Transverse colon (tissue), 4 donors: ENCODE data around the gene ORAI3. TPM values are rescaled to one million over a fixed set of nuclear protein-coding genes. Genes with fewer than 3 reads are reported as not detected.

Experiments used
- DNase-seq: peaks from one replicate; pipeline ENCODE4 v3.0.0-alpha.2; 2019
- H3K27ac ChIP-seq, 4 donors: fragments of 200-600 bp; sonication (generic); 2 replicates each; pipeline ENCODE4 v1.5.1; 2016 to 2018; ENCODE audit warnings: inconsistent platforms in 4 of 4
- H3K27me3 ChIP-seq: fragments of 200-600 bp; sonication (generic); 2 replicates; pipeline ENCODE4 v1.5.1; 2017; ENCODE audit warnings: inconsistent platforms
- H3K36me3 ChIP-seq, 4 donors: fragments of 200-600 bp; sonication (generic); 2 replicates each; pipeline ENCODE4 v1.5.1; 2017 to 2019; ENCODE audit warnings: inconsistent platforms in 4 of 4
- H3K4me1 ChIP-seq, 4 donors: fragments of 200-600 bp; sonication (generic); 2 replicates each; pipeline ENCODE4 v1.5.1; 2017 to 2020; ENCODE audit warnings: inconsistent platforms in 4 of 4
- H3K4me3 ChIP-seq, 4 donors: fragments of 200-600 bp; sonication (generic); 1 replicate in 1 of 4; 2 replicates in 3 of 4; pipeline versions ENCODE4 v1.5.1 to v1.6.1; 2017 to 2019; ENCODE audit warnings: inconsistent platforms in 4 of 4
- H3K9me3 ChIP-seq, 2 donors: fragments of 200-600 bp; sonication (generic); 2 replicates each; pipeline ENCODE4 v1.5.1; 2017 to 2019; ENCODE audit warnings: inconsistent platforms in 2 of 2
- EP300 ChIP-seq: sonication (generic); formaldehyde crosslinking; IDR thresholded peaks from one replicate; pipeline ENCODE4 v1.6.1; 2017; ENCODE audit warnings: antibody characterized with exemption, low read depth
- POLR2A ChIP-seq: fragments of 450-650 bp; IDR thresholded peaks from one replicate; pipeline ENCODE4 v1.6.1; 2016; ENCODE audit warnings: antibody characterized with exemption, mild to moderate bottlenecking, moderate library complexity
- POLR2AphosphoS5 ChIP-seq, 3 donors: sonication (generic); formaldehyde crosslinking; IDR thresholded peaks; one replicate each; pipeline ENCODE4 v1.6.1; 2016; ENCODE audit warnings: antibody characterized with exemption in 3 of 3
- WGBS, 2 donors: methylation state at CpG; one replicate each; pipeline ENCODE4 v1.1.5; 2018; ENCODE audit warnings: low coverage in 1 of 2; 5-methylcytosine and 5-hydroxymethylcytosine counted together
- in situ Hi-C, 4 donors: fragments of 200-750 bp; cut with MboI; loops; one replicate each; pipeline versions ENCODE4 v1.15.0 to v1.15.1; 2017; ENCODE audit warnings: low sequenced_read_pairs in 3 of 4, low pct_ligation_motif_present in 1 of 4, low pct_unique_long_range_greater_than_20kb in 1 of 4
- intact Hi-C: fragments of 100-400 bp; cut with DNase I; formaldehyde crosslinking; loops from one replicate; pipeline ENCODE4 v1.15.1; 2023; ENCODE audit warnings: low total_unique reads
- total RNA-seq, 4 donors: library from RNA; depleted of rRNA; stranded (reverse); fragments of >200 nt; gene quantifications; one replicate each; pipeline ENCODE4 v1.1.0, GENCODE V29; 2016
- TF ChIP-seq, protein P1 (sequence below), 5 experiments: fragments of 200-600 bp in 3 of 5; fragments of 450-650 bp in 2 of 5; sonication (generic) in 3 of 5; IDR thresholded peaks; 1 replicate in 2 of 5; 2 replicates in 3 of 5; pipeline ENCODE4 v1.5.1; 2016 to 2017; ENCODE audit warnings: antibody characterized with exemption in 5 of 5, inconsistent platforms in 3 of 5, mild to moderate bottlenecking in 2 of 5, moderate library complexity in 1 of 5

Gene ORAI3
- total RNA-seq, 4 donors from 2014 or later = 24.8 to 45.6 (median 31.3) TPM

DNA sequence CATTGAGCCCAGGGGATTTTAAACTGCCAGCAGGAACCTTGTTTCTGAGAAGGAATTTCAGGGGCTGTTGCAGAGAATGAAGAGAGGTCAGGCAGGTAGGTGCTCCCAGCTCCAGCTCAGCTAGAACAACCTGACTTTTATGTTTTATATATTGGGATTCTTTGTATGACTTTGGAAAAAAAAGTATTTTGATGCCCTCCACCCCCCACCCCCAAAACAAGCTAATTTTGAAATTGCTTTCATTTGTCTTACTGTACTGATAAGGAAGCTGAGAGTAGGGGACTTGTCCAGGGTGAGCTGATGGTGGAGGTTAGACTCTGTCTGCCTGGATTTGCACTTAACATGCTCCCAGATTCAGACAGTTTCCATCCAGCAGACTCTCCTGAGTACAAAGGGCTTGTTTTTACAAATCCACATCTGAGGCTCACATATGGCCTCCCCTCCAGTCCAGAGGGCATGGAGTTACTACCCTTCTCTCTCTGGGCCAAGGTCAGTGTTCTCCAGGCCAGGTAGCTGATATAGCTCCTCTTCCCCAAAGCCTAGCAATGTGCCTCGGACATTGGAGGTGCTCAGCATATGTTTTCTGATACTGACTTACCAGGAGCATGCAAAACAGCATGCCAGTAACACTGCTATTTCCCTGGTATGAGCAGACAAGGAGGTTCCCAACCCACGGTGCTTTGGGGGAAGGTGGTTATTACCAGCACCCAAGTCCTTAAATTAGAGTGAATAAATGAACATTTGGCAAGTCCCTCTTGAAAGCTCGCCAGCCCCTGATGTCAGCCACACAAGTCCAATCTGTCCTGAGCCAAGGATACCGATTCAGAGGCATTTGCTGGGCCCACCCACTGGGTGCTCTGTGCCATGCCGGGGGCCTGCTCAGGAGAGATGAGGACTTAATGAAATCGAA, 50.2 kb downstream of the ORAI3 start:
- no peak overlapping the region for H3K27ac ChIP-seq
- H3K36me3 ChIP-seq = no peaks in the 10 kb centered on the region
- TF ChIP-seq POLR2A = no peak
- TF ChIP-seq EP300 = no peak
- in situ Hi-C loops (loop anchor here (10.0 to 25.0 kb wide), 5 partner anchors 163 to 863 kb away; partner anchors contain the start of genes ZNF843 (in 3 of the 4), COX6A2 (in 2 of the 4), ZNF267 (in 2 of the 4) and ARMC5 (in 1 of the 4)), intact Hi-C loops (no loop called here)
- H3K4me3 ChIP-seq = no peak overlapping the region
- H3K9me3 ChIP-seq = no peaks in the 10 kb centered on the region
- DNase-seq = no peak
- H3K4me1 ChIP-seq = peaks cover 6 to 18% (median 13%) of the 10 kb centered on the region in 4 donors
- peaks cover 5% of the 10 kb centered on the region for H3K27me3 ChIP-seq
- WGBS, 2 donors = 71% methylated on average over 6 of the region's 6 CpGs; no CpG with 5 or more reads in 1 of the 2 donors

DNA sequence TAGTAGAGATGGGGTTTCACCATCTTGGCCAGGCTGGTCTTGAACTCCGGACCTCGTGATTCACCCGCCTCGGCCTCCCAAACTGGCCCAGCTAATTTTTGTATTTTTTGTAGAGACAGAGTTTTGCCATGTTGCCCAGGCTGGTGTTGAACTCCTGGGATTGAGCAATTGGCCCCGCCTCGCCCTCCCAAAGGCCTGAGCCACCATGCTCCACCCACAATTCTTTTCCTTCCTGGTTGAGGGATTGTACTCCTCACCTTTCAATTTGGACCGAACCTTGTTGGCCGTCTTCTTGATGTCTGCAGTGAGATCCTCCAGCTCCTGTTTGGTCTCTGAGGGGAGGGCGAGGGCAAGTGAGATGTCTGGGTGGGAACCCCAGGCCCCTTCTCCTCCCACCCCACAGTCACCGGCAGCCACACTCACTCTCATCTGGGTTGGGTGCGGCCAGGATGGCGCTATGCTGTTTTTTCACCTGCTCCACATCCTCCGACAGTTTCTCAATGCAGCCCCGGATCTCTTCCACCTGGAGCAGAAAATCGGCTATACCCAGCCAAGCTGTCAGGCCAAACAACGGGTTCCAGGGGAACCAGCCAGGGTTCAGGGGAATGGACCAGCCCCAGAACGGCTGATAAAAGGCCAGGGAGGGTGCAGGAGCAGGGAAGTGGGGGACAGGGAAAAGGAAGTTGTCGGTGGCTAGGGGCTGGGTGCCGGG, 52.0 kb downstream of the ORAI3 start:
- Histone ChIP-seq H3K36me3 (no peaks in the 10 kb centered on the region), H3K4me1 (peaks cover 6 to 18% (median 13%) of the 10 kb centered on the region in 4 donors), H3K27ac (no peak overlapping the region), H3K4me3 (no peak overlapping the region), H3K9me3 (no peaks in the 10 kb centered on the region), H3K27me3 (peaks cover 5% of the 10 kb centered on the region)
- intact Hi-C loops = loop anchor here (1.0 kb wide), 1 partner anchor 26 kb away; no protein-coding TSS in a partner anchor
- TF ChIP-seq, protein P1, sequence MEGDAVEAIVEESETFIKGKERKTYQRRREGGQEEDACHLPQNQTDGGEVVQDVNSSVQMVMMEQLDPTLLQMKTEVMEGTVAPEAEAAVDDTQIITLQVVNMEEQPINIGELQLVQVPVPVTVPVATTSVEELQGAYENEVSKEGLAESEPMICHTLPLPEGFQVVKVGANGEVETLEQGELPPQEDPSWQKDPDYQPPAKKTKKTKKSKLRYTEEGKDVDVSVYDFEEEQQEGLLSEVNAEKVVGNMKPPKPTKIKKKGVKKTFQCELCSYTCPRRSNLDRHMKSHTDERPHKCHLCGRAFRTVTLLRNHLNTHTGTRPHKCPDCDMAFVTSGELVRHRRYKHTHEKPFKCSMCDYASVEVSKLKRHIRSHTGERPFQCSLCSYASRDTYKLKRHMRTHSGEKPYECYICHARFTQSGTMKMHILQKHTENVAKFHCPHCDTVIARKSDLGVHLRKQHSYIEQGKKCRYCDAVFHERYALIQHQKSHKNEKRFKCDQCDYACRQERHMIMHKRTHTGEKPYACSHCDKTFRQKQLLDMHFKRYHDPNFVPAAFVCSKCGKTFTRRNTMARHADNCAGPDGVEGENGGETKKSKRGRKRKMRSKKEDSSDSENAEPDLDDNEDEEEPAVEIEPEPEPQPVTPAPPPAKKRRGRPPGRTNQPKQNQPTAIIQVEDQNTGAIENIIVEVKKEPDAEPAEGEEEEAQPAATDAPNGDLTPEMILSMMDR (IDR thresholded peaks at IDR 0.05) = no peak
- TF ChIP-seq POLR2A (no peak), POLR2AphosphoS5 (IDR thresholded peaks at IDR 0.05) (no peak), EP300 (no peak)
- in situ Hi-C loops = no loop called here
- DNase-seq = no peak
- 72 to 77% methylated on average over 4 to 19 of the region's 19 CpGs for WGBS, 2 donors

DNA sequence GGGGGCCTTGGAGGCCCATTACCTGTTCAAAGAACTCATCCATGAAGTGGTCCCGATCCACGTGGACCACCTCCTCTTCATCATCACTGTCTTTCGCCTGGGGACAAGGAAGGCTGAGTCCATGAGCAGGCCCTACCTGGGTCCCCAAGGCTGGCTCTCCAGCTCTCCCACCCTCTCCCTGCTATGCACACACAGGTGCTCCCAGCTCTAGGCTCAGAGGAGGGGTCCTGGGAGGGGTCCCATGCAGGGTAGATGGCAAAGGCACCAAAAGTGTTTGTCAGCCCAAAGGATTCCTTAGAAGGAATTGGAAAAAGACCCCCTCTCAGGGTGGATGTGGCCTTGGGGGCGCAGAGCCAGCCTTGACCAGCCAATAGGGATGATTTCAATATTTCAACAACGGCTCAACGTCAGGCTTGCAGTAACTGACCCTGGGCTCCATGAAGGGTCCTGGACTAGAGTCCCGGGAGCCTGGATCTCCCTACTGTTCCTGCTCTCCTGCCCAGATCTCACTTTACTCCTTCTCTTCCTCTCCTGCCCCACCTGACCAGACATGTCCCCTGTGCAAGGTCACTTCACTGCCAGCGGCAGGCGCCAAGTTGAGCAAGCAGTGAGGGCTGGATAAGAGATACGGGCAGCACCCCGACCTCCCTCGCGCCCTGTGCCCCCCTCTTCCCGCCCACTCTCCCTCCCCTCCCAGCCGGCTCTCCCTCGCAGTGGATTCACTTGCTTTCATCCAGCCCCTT, 52.8 kb downstream of the ORAI3 start:
- H3K4me3 ChIP-seq = no peak overlapping the region
- no peak overlapping the region for H3K27ac ChIP-seq
- intact Hi-C loops = loop anchor here (1.0 kb wide), 1 partner anchor 26 kb away; no protein-coding TSS in a partner anchor
- TF ChIP-seq POLR2A (no peak), EP300 (no peak), POLR2AphosphoS5 (IDR thresholded peaks at IDR 0.05) (no peak)
- TF ChIP-seq, protein P1 (IDR thresholded peaks at IDR 0.05) = no peak
- no peak for DNase-seq
- H3K36me3 ChIP-seq = no peaks in the 10 kb centered on the region
- 50 to 68% methylated on average over 2 to 16 of the region's 16 CpGs for WGBS, 2 donors
- no peaks in the 10 kb centered on the region for H3K9me3 ChIP-seq
- H3K27me3 ChIP-seq = peaks cover 11% of the 10 kb centered on the region
- in situ Hi-C loops = no loop called here
- peaks cover 6 to 10% (median 8%) of the 10 kb centered on the region in 4 donors for H3K4me1 ChIP-seq

DNA sequence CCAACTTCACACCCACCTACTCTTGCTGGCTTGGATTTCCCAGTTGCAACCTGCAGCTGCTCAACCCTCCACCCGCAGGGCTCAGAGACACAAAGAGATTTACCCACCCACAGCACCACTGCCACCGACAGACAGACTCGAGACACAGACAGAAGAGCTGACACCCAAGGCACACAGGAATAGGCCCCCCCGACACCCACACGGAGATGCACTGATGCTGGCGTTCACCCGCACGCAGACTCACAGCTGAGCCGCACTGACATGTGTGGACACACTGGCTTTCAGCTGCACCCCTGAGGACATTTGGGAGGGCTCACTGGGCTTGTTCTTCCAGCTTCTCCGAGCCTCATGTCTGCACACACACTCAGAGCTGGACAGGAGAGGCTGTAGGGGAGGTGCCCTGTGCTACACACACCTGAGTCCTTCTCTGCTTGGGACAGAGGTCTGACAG, 53.4 kb downstream of the ORAI3 start:
- intact Hi-C loops (no loop called here), in situ Hi-C loops (no loop called here)
- DNase-seq = no peak
- peaks cover 4 to 6% (median 5%) of the 10 kb centered on the region in 4 donors for H3K4me1 ChIP-seq
- H3K36me3 ChIP-seq = no peaks in the 10 kb centered on the region
- TF ChIP-seq POLR2AphosphoS5 (IDR thresholded peaks at IDR 0.05) (no peak), EP300 (no peak), POLR2A (no peak)
- TF ChIP-seq, protein P1 (IDR thresholded peaks at IDR 0.05) = no peak
- H3K27me3 ChIP-seq = peaks cover 17% of the 10 kb centered on the region
- H3K27ac ChIP-seq = no peak overlapping the region
- H3K9me3 ChIP-seq = no peaks in the 10 kb centered on the region
- no peak overlapping the region for H3K4me3 ChIP-seq
- WGBS, 2 donors = 68% methylated on average over 10 of the region's 10 CpGs; no CpG with 5 or more reads in 1 of the 2 donors
